ENCODE measurements around the gene CYP4F3.
A peak's percentile ranks its signal among the peaks of the same experiment; 100 is the strongest.
"Not testable (repeated sequence)": the region's sequence is repeated elsewhere in the genome, so short reads cannot be mapped to it uniquely, and the experiment has no call there.

CYP4F3 gene

GRCh38 chr19:15629003-15629880 lies 11.5 kb upstream of the CYP4F3 start:
- DNase-seq (ENCODE audit: low read depth in 3 of 3, low spot score in 1 of 3), result peak; percentile 72 to 94 (median 85)

GRCh38 chr19:15631817-15632216 lies 8.9 kb upstream of the CYP4F3 start:
- DNase-seq (ENCODE audit: low read depth in 3 of 3, low spot score in 1 of 3), result no peak

GRCh38 chr19:15633082-15633835 lies 7.4 kb upstream of the CYP4F3 start:
- no peak for DNase-seq (ENCODE audit: low read depth in 3 of 3, low spot score in 1 of 3)

GRCh38 chr19:15634105-15634504 lies 6.6 kb upstream of the CYP4F3 start:
- DNase-seq (ENCODE audit: low read depth in 3 of 3, low spot score in 1 of 3), result no peak

- no peak for DNase-seq (ENCODE audit: low read depth in 3 of 3, low spot score in 1 of 3)
Measured at GRCh38 chr19:15635016-15635805, 5.5 kb upstream of the CYP4F3 start.

- DNase-seq (ENCODE audit: low read depth in 3 of 3, low spot score in 1 of 3), result no peak
Measured at GRCh38 chr19:15636026-15636425, 4.7 kb upstream of the CYP4F3 start.

GRCh38 chr19:15639596-15639995 lies 1.1 kb upstream of the CYP4F3 start:
- DNase-seq (ENCODE audit: low read depth in 3 of 3, low spot score in 1 of 3), result no peak

- no peak for DNase-seq (ENCODE audit: low read depth in 3 of 3, low spot score in 1 of 3)
Measured at GRCh38 chr19:15640904-15641597, 354 bp downstream of the CYP4F3 start.

GRCh38 chr19:15641901-15642491 lies 1.3 kb downstream of the CYP4F3 start:
- DNase-seq (ENCODE audit: low read depth in 3 of 3, low spot score in 1 of 3), result no peak

GRCh38 chr19:15642807-15643206 lies 2.1 kb downstream of the CYP4F3 start:
- no peak for DNase-seq (ENCODE audit: low read depth in 3 of 3, low spot score in 1 of 3)

- no peak for DNase-seq (ENCODE audit: low read depth in 3 of 3, low spot score in 1 of 3)
Measured at GRCh38 chr19:15643387-15643786, 2.7 kb downstream of the CYP4F3 start.

GRCh38 chr19:15644066-15644741 lies 3.5 kb downstream of the CYP4F3 start:
- DNase-seq (ENCODE audit: low read depth in 3 of 3, low spot score in 1 of 3), result no peak

- no peak for DNase-seq (ENCODE audit: low read depth in 3 of 3, low spot score in 1 of 3)
Measured at GRCh38 chr19:15644816-15645215, 4.1 kb downstream of the CYP4F3 start.

GRCh38 chr19:15649526-15649925 lies 8.8 kb downstream of the CYP4F3 start:
- no peak for DNase-seq (ENCODE audit: low read depth in 3 of 3, low spot score in 1 of 3)

GRCh38 chr19:15650123-15650522 lies 9.4 kb downstream of the CYP4F3 start:
- DNase-seq (ENCODE audit: low read depth in 3 of 3, low spot score in 1 of 3), result not testable (repeated sequence)

GRCh38 chr19:15651791-15652190 lies 11.1 kb downstream of the CYP4F3 start:
- no peak for DNase-seq (ENCODE audit: low read depth in 3 of 3, low spot score in 1 of 3)

GRCh38 chr19:15652559-15653278 lies 12.0 kb downstream of the CYP4F3 start:
- no peak for DNase-seq (ENCODE audit: low read depth in 3 of 3, low spot score in 1 of 3)

GRCh38 chr19:15656467-15656866 lies 15.8 kb downstream of the CYP4F3 start:
- no peak for DNase-seq (ENCODE audit: low read depth in 3 of 3, low spot score in 1 of 3)

- no peak for DNase-seq (ENCODE audit: low read depth in 3 of 3, low spot score in 1 of 3)
Measured at GRCh38 chr19:15663247-15663646, 22.6 kb downstream of the CYP4F3 start.

Data from stimulated activated CD4-positive, alpha-beta T cell treated with anti-CD3 and anti-CD28 coated beads, TNF-alpha, amount 100 ng/mL, for 1 hour (primary cell).